Endothelial cell (in vitro differentiated cells): Measurements from ENCODE around the gene TMEM253. TPM values are rescaled to one million over a fixed set of nuclear protein-coding genes. Genes with fewer than 3 reads are reported as not detected.

Experiments used
- DNase-seq: peaks from one replicate; pipeline ENCODE4 v3.0.0; 2021; ENCODE audit warnings: low spot score
- H3K27ac Mint-ChIP-seq: one replicate; pipeline ENCODE4 v1.8.0; 2021; ENCODE audit warnings: mixed read lengths, inconsistent platforms; ENCODE audit not compliant: unreplicated experiment
- H3K27me3 Mint-ChIP-seq: one replicate; pipeline ENCODE4 v1.8.0; 2021; ENCODE audit warnings: mild to moderate bottlenecking, moderate library complexity, mixed read lengths, inconsistent platforms; ENCODE audit not compliant: unreplicated experiment
- H3K36me3 Mint-ChIP-seq: one replicate; pipeline ENCODE4 v1.8.0; 2021; ENCODE audit warnings: mild to moderate bottlenecking, low read depth, mixed read lengths, inconsistent platforms; ENCODE audit not compliant: unreplicated experiment
- H3K4me1 Mint-ChIP-seq: one replicate; pipeline ENCODE4 v1.8.0; 2021; ENCODE audit warnings: mild to moderate bottlenecking, mixed read lengths, inconsistent platforms; ENCODE audit not compliant: unreplicated experiment
- H3K4me3 Mint-ChIP-seq: one replicate; pipeline ENCODE4 v1.8.0; 2021; ENCODE audit warnings: mild to moderate bottlenecking, mixed read lengths, inconsistent platforms; ENCODE audit not compliant: unreplicated experiment
- H3K9me3 Mint-ChIP-seq: one replicate; pipeline ENCODE4 v1.8.0; 2021; ENCODE audit warnings: mixed read lengths, inconsistent platforms; ENCODE audit not compliant: unreplicated experiment
- total RNA-seq: library from RNA; stranded (reverse); fragmentation: NEBNext Ultra II Directional; extraction: Animal tissue kit (Norgen Biotek cat#: 25700); gene quantifications from one replicate; pipeline ENCODE4 v1.2.1, GENCODE V29; 2021; ENCODE audit not compliant: unreplicated experiment
- TF ChIP-seq, protein P1 (sequence below): fragments of 200-600 bp; sonication (generic); IDR thresholded peaks from one replicate; pipeline ENCODE4 v1.5.0; 2021; ENCODE audit warnings: antibody characterized with exemption; ENCODE audit not compliant: unreplicated experiment

Gene TMEM253
- total RNA-seq, 1 donor from 2014 or later = 0.90 TPM

DNA sequence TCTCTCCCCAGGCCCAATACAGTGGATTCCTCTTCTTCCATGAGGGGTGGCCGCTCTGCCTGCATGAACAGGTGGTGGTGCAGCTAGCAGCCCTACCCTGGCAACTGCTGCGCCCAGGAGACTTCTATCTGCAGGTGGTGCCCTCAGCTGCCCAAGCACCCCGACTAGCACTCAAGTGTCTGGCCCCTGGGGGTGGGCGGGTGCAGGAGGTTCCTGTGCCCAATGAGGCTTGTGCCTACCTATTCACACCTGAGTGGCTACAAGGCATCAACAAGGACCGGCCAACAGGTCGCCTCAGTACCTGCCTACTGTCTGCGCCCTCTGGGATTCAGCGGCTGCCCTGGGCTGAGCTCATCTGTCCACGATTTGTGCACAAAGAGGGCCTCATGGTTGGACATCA, 26.9 kb upstream of the TMEM253 start:
- Mint-ChIP-seq H3K27me3 (peaks cover 18% of the 10 kb centered on the region), H3K27ac (no peak overlapping the region), H3K4me1 (peaks cover 11% of the 10 kb centered on the region), H3K9me3 (no peaks in the 10 kb centered on the region), H3K36me3 (peaks cover 19% of the 10 kb centered on the region), H3K4me3 (no peak overlapping the region)
- TF ChIP-seq, protein P1, sequence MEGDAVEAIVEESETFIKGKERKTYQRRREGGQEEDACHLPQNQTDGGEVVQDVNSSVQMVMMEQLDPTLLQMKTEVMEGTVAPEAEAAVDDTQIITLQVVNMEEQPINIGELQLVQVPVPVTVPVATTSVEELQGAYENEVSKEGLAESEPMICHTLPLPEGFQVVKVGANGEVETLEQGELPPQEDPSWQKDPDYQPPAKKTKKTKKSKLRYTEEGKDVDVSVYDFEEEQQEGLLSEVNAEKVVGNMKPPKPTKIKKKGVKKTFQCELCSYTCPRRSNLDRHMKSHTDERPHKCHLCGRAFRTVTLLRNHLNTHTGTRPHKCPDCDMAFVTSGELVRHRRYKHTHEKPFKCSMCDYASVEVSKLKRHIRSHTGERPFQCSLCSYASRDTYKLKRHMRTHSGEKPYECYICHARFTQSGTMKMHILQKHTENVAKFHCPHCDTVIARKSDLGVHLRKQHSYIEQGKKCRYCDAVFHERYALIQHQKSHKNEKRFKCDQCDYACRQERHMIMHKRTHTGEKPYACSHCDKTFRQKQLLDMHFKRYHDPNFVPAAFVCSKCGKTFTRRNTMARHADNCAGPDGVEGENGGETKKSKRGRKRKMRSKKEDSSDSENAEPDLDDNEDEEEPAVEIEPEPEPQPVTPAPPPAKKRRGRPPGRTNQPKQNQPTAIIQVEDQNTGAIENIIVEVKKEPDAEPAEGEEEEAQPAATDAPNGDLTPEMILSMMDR = no peak
- no peak for DNase-seq

DNA sequence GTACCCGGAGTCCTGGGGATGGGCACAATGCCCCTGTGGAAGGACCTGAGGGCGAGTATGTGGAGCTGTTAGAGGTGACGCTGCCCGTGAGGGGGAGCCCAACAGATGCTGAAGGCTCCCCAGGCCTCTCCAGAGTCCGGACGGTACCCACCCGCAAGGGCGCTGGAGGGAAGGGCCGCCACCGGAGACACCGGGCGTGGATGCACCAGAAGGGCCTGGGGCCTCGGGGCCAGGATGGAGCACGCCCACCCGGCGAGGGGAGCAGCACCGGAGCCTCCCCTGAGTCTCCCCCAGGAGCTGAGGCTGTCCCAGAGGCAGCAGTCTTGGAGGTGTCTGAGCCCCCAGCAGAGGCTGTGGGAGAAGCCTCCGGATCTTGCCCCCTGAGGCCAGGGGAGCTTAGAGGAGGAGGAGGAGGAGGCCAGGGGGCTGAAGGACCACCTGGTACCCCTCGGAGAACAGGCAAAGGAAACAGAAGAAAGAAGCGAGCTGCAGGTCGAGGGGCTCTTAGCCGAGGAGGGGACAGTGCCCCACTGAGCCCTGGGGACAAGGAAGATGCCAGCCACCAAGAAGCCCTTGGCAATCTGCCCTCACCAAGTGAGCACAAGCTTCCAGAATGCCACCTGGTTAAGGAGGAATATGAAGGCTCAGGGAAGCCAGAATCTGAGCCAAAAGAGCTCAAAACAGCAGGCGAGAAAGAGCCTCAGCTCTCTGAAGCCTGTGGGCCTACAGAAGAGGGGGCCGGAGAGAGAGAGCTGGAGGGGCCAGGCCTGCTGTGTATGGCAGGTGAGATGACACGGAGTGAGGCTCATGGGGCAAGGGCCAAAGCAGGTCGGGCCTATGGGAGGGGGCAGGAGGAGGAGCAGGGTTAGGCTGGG, 26.2 kb upstream of the TMEM253 start:
- TF ChIP-seq, protein P1 = no peak
- Mint-ChIP-seq H3K36me3 (peaks cover 19% of the 10 kb centered on the region), H3K27me3 (peaks cover 18% of the 10 kb centered on the region), H3K9me3 (no peaks in the 10 kb centered on the region), H3K4me3 (no peak overlapping the region), H3K27ac (no peak overlapping the region), H3K4me1 (peaks cover 6% of the 10 kb centered on the region)
- DNase-seq = no peak

DNA sequence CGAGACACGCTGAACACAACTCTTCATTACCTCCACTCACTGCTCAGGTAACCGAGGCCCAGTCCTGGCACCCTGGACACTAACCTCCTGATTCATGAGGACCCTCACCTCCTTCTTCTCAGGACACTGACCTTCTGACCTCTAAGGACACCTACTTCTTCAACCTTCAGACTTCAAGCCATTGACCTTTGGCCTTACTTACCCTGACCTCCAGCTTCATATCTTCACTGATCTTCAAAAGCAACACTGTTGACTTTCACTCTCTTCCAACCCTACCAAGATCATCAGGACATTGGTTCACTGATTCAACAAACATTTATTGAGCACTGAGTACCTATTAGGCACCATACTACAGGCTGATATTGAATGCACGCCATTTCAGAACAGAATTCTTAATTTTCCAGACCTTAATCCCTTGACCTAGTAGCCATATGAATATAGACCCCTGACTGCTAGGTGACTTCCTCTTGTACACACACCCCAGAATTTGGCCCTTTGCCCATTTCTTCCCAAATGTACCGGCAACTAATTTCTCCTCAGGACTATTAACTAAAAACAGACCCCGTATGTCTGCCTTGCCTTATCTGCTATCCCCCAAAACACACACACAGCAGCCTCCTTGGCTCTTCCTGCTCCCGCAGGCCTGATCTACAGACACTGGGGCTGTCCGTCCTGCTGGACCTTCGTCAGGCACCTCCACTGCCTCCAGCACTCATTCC, 25.0 kb upstream of the TMEM253 start:
- TF ChIP-seq, protein P1 = no peak
- Mint-ChIP-seq H3K4me1 (peaks cover 3% of the 10 kb centered on the region), H3K27ac (peak overlapping the region; percentile 26), H3K36me3 (peaks cover 23% of the 10 kb centered on the region), H3K4me3 (peak overlapping the region; percentile 9), H3K27me3 (peaks cover 18% of the 10 kb centered on the region), H3K9me3 (no peaks in the 10 kb centered on the region)
- no peak for DNase-seq

DNA sequence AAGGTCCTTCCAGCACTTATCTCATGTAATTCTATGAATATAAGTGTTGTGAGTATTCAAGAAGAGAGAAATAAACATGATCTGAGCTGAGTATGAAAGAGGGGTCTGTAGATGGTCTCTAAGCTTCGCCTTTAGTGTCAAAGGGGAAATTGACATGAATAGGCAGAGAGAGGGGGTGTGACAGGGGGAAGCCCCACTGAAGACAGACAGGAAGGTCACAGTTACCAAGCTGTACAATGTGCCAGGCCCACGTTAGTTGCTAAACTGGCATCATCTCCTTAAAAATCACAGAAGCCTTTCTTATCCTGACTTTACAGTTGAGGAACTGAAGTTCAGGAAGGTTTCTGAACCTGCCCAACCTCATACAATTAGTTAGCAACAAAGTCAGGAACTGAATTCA, 23.2 kb upstream of the TMEM253 start:
- H3K4me3 Mint-ChIP-seq = no peak overlapping the region
- H3K27ac Mint-ChIP-seq = peak overlapping the region; percentile 30
- TF ChIP-seq, protein P1 = no peak
- H3K36me3 Mint-ChIP-seq = peaks cover 29% of the 10 kb centered on the region
- no peaks in the 10 kb centered on the region for H3K4me1 Mint-ChIP-seq
- DNase-seq = no peak
- no peaks in the 10 kb centered on the region for H3K9me3 Mint-ChIP-seq
- H3K27me3 Mint-ChIP-seq = peaks cover 13% of the 10 kb centered on the region

DNA sequence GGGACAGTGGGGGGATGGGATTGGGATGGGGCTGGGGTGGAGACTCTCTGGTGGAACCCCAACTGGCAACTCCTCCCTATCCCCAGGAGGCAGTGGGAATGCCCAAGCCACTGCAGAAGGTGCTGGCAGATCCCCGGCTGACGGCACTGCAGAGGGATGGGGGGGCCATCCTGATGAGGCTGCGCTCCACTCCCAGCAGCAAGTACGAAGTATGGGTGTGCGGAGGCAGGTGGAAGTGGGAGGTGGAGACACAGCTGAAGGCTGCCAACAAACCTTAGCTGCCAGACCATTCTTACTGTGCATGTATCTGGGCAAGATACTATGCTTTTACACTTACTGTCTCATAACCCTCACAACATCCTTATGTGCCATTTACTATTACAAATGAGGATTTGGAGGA, 22.6 kb upstream of the TMEM253 start:
- Mint-ChIP-seq H3K27me3 (peaks cover 14% of the 10 kb centered on the region), H3K4me1 (no peaks in the 10 kb centered on the region), H3K4me3 (no peak overlapping the region), H3K36me3 (peaks cover 32% of the 10 kb centered on the region), H3K9me3 (no peaks in the 10 kb centered on the region), H3K27ac (no peak overlapping the region)
- no peak for DNase-seq
- TF ChIP-seq, protein P1 = no peak
